Measurements from ENCODE around the gene CCDC15.

The CCDC15 gene, protein sequence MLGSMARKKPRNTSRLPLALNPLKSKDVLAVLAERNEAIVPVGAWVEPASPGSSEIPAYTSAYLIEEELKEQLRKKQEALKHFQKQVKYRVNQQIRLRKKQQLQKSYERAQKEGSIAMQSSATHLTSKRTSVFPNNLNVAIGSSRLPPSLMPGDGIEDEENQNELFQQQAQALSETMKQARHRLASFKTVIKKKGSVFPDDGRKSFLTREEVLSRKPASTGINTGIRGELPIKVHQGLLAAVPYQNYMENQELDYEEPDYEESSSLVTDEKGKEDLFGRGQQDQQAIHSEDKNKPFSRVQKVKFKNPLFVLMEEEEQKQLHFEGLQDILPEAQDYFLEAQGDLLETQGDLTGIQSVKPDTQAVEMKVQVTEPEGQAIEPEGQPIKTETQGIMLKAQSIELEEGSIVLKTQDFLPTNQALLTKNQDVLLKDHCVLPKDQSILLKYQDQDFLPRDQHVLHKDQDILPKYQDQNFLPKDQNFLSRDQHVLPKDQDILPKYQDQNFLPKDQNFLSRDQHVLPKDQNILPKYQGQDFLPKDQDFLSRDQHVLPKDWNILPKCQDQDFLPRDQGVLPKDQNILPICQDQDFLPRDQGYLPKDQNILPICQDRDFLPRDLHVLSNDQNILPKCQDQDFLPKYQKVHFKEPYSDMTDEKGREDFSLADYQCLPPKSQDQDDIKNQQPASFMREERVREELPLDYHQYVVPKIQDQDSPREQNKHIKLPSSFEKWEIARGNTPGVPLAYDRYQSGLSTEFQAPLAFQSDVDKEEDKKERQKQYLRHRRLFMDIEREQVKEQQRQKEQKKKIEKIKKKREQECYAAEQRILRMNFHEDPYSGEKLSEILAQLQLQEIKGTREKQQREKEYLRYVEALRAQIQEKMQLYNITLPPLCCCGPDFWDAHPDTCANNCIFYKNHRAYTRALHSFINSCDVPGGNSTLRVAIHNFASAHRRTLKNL

DNA sequence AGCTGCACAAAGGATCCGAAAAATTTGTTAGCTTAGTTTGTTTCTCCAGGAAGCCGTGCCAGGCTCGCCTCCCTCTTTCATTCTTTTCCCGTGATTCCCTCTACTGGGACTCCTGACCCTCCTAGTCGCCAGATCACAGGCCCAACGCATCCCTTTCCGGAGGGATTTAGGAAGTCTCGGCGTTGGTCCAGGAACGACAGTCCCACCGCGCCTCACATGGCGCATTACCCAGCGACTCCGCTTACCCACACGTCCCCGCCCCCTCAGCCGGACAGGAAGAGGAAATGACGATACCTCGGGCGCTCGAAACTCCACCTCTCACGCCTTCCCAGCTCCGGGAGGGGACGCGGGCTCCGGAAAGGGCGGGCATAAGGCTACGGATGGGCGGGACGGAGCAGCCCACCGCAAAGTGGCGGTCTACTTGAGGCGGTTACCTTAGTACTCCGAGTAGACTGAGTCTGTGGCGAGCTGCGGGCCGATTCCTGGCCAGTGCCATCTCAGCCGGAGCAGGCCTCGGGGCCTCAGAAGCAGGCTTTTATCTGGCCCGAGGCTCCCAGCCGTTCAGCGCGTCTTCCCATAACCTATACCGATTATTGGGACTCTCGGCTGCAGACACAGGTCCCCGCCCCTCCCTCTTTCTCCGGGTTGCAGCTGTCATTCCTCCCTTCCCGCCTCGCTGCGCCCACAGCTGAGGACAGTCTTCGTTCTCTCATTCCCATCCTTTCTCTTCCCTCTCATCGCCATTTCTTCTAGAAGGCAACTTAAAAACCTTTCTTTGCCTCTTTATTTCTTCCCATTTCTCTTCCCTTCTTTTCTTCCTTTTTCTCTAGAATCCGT, at the start of gene CCDC15:
Gene CCDC15, plus strand, starts transcription at position 450 of the 837 bp plus-strand sequence. CDS start 531 bp downstream, outside the sequence.
- peak; percentile 100 for DNase-seq

DNA sequence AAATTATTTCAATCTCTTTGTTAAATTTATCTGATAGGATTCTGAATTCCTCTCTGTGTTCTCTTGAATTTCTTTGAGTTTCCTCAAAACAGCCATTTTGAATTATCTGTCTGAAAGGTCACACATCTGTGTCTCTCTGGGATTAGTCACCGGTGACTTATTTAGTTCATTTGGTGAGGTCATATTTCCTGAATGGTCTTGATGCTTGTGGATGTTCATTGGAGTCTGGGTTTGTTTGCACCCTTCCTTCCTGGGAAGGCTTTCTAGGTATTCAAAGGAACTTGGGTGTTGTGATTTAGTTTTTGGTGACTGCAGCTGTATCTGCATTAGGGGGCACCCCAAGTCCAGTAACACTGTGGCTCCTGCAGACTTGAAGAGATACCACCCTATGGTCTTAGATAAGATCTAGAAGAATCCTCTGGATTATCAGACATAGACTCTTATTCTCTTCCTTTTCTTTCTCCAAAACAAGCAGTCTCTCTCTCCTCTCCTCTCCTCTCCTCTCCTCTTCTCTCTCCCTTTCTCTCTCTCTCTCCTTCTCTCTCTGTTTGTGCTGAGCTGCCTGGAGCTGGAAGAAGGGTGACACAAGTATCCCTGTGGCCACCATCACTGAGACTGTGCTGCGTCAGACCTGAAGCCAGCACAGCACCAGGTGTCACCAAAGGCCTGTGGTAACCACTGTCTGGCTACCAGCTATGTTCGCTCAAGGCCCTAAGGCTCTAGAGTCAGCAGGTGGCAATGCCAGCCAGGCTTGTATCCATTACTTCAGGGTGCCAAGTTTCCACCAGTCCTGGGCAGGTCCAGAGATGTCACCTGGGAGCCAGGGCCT, 38.2 kb upstream of the CCDC15 start:
- DNase-seq = no peak

- DNase-seq = no peak
Measured at GRCh38 chr11:124916370-124916710, 37.7 kb upstream of the CCDC15 start.

DNA sequence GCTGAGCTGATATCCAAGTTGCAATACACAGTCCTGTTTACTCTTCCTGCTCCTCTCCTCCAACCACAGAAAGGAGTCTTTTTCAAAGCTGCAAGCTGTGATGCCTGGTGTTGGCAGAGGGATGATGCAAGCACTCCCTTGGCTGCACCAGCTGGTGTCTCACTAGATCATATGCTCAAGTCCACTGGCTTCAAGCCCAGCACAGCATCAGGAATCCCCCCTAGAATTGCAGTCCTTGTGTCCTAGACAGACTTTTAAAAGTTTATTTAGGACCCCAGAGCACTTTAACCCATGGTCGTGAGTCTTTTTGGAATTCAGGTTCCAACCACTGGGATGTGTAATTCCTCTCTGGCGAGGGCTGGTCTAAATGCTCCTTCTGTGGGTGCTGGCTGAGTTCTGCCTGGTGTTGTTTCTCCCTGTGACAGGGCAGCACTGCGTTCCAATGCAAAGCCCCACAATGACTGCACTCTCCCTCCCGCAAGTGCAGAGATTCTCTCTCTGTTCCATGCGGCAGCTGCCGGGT, 36.8 kb upstream of the CCDC15 start:
- DNase-seq = no peak

- DNase-seq = no peak
Measured at GRCh38 chr11:124918950-124919349, 35.1 kb upstream of the CCDC15 start, which contains the start of gene HEPN1. HEPN1 (plus strand) TSS chr11:124919250.

DNA sequence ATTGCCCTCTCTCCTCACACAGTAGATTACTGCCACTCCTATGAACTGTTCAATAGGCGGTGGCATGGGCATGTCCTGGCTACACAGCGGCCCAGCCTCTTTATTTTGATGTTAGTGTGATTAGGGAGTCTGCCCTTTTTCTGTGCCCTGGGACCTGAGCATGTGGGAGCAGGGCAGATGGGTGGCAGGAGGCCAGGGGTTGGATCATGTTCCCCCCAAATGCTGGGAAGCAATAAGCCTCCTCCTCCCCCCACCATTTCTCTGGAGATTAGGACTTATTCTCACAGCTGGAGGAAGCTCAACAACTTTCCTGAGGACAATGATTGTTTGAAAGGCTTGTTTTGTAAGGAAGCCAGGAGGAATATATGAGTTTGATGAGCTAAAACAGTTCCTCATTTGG, 34.1 kb upstream of the CCDC15 start:
- no peak for DNase-seq

DNA sequence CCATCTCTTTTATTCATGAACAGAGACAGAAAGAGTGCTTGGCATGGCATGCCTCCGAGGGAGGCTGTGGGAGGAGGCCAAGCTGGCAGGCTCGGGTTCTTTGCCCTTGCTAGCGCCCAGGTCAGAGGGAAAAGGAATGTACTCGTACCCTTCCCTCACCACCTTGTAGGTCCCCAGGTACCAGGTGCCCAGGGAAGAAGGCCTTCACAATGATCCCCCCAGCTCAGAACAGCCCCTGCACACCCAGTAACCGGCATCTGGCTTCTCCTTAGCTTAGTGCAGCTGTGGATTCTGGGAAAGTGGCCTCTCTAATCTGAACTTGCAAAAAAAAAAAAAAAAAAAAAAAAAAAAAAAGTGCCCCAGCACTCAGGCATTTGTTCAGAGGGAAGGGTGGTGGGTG, 33.6 kb upstream of the CCDC15 start:
- DNase-seq = no peak

DNA sequence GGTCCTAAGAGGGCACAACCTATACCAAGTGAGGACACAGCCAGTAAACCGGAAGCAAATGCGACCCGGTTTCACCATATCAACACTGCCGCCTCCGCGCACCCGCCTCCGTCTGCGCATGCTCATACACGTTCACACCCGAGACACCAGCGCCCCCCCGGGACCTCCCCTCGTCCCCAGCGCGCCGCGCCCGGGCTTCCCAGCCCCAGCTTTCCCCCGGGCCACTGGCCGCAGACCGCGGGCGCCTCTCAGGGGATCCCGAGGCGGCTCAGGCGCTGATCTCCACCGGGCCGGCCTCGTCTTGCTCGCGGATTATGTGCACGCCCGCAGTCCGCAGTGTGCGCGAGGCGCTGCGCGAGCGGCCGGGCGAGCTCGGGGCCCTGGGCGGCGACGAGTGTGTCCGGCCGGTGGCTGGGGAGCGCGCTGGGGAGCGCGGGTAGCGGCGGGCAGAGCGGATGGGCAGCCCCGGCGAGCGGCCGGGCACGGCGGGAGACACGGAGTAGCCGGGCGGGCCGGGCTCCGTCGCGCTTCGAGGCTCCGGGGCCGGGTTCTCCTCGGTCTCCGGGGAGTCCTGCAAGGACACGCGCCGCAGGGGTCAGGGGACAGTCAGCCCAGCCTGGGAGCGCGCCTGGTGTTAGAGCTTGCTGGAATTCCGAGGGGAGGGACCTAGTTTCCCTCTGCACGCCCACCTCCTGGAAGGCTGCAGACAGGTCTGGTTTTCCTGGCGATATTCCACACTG, 33.0 kb upstream of the CCDC15 start:
- DNase-seq = peak in 1 of 2 experiments; percentile 60

- DNase-seq = no peak
Measured at GRCh38 chr11:124922831-124923230, 31.2 kb upstream of the CCDC15 start.

DNA sequence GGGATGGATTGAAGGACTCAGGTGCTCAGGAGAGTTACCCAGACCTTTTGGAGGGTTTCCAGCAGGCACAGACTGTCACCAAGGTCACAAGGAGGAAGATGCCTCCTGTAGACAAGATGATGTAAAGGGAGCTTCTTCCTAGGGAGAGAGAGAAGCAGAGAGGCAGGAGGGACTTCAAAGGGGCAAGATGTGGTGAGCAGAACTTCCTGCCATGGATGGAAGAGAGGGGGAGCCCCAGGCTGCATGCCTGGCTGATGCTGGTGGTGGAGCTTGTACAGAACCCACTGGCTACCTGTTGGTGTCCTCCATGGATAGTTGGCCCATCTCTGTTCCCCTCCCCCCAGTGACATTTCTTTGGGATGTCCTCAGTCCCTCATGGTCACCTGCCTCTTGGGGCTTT, 30.7 kb upstream of the CCDC15 start:
- DNase-seq = no peak

DNA sequence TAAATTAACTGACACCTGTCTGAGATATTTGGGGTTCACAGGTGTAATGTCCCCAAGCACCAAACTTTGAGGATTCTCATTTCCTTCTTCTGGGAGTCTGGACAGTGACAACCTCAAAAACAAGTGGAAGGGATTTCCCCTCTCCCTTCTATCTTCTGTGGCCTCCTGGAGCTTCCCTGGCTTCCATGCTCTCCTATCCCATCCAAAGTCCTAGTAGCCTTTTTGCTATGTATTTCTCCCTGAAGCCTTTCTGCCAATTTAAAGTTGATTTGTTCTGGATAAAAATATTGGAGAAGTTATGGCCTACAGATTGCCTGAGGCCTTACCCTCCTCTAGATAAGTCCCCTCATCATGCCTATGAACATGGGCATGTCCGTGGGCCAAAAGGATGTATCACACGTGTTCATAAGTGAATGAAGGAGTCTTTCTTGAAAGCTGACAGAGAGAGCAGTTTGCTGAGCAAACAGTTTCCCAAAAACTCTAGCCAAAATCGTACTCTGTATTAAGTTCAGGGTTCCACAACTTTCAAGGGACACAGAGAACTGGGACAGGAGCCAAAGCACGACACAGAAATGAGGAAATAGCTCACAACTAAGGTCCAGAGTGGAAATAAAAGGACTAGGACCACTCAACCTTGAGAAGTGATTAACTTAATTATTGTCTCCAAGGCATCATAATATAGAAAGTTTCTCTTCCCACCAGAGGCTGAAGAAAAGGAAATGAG, 24.9 kb upstream of the CCDC15 start:
- no peak for DNase-seq

GRCh38 chr11:124930799-124931198, 23.2 kb upstream of the CCDC15 start:
- no peak for DNase-seq

DNA sequence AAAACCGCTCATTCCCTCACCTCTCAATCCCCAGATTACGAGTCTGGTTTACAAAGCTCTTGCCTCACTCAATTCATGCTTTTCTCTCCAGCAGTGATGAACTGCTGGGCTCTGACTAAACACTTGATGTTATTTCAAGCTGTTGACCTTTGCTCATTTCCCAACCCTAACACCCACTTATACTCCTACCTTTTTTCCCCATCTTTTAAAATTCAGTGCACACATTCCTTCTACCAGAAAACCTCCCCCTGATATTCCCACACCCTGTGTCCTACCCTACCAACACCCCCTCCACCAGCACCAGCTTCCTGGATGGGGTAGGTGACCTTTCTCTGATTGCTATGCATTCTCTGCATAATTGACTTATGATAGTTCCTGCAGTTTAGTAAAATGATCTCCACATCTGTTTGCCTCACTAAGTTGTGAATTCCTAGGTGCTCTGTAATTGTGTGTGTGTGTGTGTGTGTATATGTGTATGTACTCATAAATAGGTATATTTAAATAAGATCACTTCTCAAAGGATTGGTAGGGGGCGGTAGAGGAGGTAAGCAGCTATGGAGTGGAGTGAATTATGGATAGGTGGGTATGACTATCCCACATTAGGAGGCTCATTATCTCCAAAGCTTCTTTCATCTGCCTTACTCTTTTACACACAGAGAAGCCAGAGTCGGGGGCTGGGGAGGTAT, 19.0 kb upstream of the CCDC15 start:
- no peak for DNase-seq

- no peak for DNase-seq
Measured at GRCh38 chr11:124935548-124936514, 18.2 kb upstream of the CCDC15 start, which contains the start of gene HEPACAM. HEPACAM (minus strand) TSS chr11:124936047; CDS start chr11:124936006, 41 bp downstream.

DNA sequence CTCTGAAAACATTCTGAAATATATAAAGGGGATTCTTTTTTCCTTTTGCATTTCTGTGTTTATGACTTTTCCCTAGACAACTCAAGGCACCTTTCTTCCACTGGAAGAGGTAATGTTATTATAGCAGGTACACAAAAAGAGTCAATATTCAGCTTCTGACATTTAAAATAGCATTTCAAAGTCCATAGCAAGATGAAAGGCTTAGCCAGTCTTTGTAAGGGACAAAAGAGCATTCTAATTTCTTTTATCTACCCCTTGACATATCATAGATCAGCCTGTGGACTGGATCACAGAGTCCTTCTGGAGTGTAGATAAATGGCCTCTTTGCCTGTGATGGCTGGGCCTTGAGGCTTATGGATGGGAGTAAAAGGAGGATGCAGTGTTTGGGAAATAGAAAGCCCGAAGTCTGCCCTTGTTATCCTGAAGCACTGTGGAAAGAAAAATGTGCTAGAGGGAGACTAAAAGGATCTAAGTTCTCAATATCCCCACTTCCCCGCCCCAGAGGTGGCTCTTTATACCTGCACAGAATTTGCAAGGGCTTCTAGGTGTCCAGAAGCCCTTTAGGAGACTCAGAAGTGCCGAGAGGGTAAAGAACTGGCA, 16.6 kb upstream of the CCDC15 start:
- DNase-seq = no peak

DNA sequence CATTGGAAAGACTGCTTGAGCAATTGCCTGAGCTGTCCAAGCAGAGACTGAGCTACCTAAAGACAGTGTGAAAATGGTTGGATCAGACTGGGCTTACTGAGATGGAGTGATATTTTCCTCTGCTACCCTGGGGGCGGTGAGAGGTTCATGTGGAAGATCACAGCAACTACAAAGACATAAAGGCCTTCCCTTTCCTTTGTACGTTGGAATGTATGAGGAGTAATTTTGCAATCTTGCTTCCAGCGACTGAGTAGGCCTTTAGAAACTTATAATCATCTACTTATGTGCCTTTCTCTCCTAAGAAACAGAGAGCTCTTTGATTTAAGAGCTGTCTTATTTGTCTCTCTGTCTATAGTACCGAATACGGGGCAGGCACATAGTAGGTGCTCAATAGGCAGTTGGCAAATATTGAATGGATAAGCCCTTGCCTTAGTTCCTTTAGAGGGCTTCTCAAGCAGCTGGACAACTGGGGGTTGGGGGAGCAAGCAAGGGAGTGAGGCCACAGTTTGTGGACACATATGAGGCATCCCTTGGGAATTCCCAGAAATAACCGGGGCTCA, 15.7 kb upstream of the CCDC15 start:
- no peak for DNase-seq

GRCh38 chr11:124938970-124939369, 15.0 kb upstream of the CCDC15 start:
- DNase-seq = no peak

All from NCI-H526 (cell line).